ENCODE data around the gene APP.

Gene APP

DNA sequence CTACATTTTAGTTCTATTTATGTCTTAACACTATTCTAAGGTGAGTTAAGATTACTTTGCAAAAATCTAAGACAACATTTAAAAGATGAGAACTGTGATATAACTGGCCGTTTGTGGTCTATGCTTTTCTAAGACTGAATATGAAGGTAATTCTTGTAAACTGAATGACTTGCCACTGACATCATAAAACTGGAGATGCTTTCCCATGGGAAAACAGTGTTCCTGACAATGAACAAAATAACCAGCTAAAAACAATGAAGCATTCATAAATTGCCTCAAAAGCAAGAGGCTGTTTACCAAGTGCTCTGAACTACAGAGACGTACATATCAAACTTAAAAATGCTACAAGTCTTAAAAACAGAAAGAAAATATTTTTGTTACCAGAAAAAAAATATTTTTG lies 54.7 kb downstream of the APP start:
- Histone ChIP-seq H3K36me3 (ENCODE audit: insufficient read depth, low read length) (no peaks in the 10 kb centered on the region), H3K4me1 (ENCODE audit: insufficient read depth, low read length) (peaks cover 18% of the 10 kb centered on the region), H3K27ac (ENCODE audit: low read length) (no peak overlapping the region), H4K20me1 (ENCODE audit: insufficient read depth, low read length) (no peaks in the 10 kb centered on the region), H2AFZ (ENCODE audit: low read depth, low read length) (no peak overlapping the region), H3K9ac (ENCODE audit: low read depth, low read length) (no peak overlapping the region), H3K4me2 (ENCODE audit: insufficient read depth, low read length) (no peak overlapping the region), H3K9me3 (ENCODE audit: insufficient read depth, low read length, severe bottlenecking) (no peaks in the 10 kb centered on the region), H3K27me3 (ENCODE audit: insufficient read depth, low read length, poor library complexity) (no peaks in the 10 kb centered on the region), H3K79me2 (ENCODE audit: insufficient read depth, low read length) (no peaks in the 10 kb centered on the region), H3K4me3 (ENCODE audit: low read depth in 1 of 2, low read length in 2 of 2) (no peak overlapping the region)
- ATAC-seq (ENCODE audit: insufficient read depth, low read depth) (no peak), DNase-seq (no peak)
- TF ChIP-seq, protein P1, sequence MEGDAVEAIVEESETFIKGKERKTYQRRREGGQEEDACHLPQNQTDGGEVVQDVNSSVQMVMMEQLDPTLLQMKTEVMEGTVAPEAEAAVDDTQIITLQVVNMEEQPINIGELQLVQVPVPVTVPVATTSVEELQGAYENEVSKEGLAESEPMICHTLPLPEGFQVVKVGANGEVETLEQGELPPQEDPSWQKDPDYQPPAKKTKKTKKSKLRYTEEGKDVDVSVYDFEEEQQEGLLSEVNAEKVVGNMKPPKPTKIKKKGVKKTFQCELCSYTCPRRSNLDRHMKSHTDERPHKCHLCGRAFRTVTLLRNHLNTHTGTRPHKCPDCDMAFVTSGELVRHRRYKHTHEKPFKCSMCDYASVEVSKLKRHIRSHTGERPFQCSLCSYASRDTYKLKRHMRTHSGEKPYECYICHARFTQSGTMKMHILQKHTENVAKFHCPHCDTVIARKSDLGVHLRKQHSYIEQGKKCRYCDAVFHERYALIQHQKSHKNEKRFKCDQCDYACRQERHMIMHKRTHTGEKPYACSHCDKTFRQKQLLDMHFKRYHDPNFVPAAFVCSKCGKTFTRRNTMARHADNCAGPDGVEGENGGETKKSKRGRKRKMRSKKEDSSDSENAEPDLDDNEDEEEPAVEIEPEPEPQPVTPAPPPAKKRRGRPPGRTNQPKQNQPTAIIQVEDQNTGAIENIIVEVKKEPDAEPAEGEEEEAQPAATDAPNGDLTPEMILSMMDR (IDR thresholded peaks at IDR 0.05; ENCODE audit: borderline replicate concordance, extremely low read depth, low read length, poor library complexity, severe bottlenecking), result no peak
- no peak for TF ChIP-seq EZH2 (IDR thresholded peaks at IDR 0.05; ENCODE audit: borderline replicate concordance, low read depth, low read length, severe bottlenecking)

- no peak overlapping the region for H2AFZ ChIP-seq (ENCODE audit: low read depth, low read length)
- TF ChIP-seq, protein P1 (IDR thresholded peaks at IDR 0.05; ENCODE audit: borderline replicate concordance, extremely low read depth, low read length, poor library complexity, severe bottlenecking), result no peak
- no peak for TF ChIP-seq EZH2 (IDR thresholded peaks at IDR 0.05; ENCODE audit: borderline replicate concordance, low read depth, low read length, severe bottlenecking)
- no peaks in the 10 kb centered on the region for H3K36me3 ChIP-seq (ENCODE audit: insufficient read depth, low read length)
- no peak overlapping the region for H3K27ac ChIP-seq (ENCODE audit: low read length)
- DNase-seq (no peak), ATAC-seq (ENCODE audit: insufficient read depth, low read depth) (no peak)
- no peaks in the 10 kb centered on the region for H3K9me3 ChIP-seq (ENCODE audit: insufficient read depth, low read length, severe bottlenecking)
- no peak overlapping the region for H3K9ac ChIP-seq (ENCODE audit: low read depth, low read length)
- no peaks in the 10 kb centered on the region for H4K20me1 ChIP-seq (ENCODE audit: insufficient read depth, low read length)
- H3K4me3 ChIP-seq (ENCODE audit: low read depth in 1 of 2, low read length in 2 of 2), result no peak overlapping the region
- H3K4me1 ChIP-seq (ENCODE audit: insufficient read depth, low read length), result peaks cover 18% of the 10 kb centered on the region
- H3K79me2 ChIP-seq (ENCODE audit: insufficient read depth, low read length), result no peaks in the 10 kb centered on the region
- H3K27me3 ChIP-seq (ENCODE audit: insufficient read depth, low read length, poor library complexity), result no peaks in the 10 kb centered on the region
- H3K4me2 ChIP-seq (ENCODE audit: insufficient read depth, low read length), result no peak overlapping the region
These were observed 55.3 kb downstream of the APP start for GRCh38 chr21:26115305-26115704.

DNA sequence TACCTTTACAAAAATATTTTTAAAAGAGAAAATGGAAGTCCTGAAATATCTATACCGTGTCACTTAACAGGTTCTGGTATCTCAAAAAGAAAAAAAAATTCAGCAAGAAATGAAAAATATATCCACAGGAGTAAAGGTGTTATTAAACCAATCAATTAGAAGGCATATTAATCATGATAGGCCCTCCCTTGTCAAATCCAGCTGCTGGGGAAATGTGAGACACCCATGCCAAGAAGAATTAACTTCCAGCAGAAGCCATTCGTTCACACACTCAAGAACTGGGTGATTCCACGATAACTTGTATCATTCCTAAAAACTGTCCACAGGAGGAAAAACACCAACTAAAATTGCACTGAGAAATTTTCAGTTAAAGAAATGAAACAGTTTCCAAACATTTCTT lies 57.6 kb downstream of the APP start:
- no peak for ATAC-seq (ENCODE audit: insufficient read depth, low read depth)
- H3K4me1 ChIP-seq (ENCODE audit: insufficient read depth, low read length), result peaks cover 18% of the 10 kb centered on the region

More for the DNA sequence above, 57.6 kb downstream of the APP start:
- no peaks in the 10 kb centered on the region for H3K27me3 ChIP-seq (ENCODE audit: insufficient read depth, low read length, poor library complexity)
- no peak overlapping the region for H3K27ac ChIP-seq (ENCODE audit: low read length)
- H3K9ac ChIP-seq (ENCODE audit: low read depth, low read length), result no peak overlapping the region
- no peak overlapping the region for H2AFZ ChIP-seq (ENCODE audit: low read depth, low read length)
- H3K9me3 ChIP-seq (ENCODE audit: insufficient read depth, low read length, severe bottlenecking), result no peaks in the 10 kb centered on the region
- H4K20me1 ChIP-seq (ENCODE audit: insufficient read depth, low read length), result no peaks in the 10 kb centered on the region
- H3K4me3 ChIP-seq (ENCODE audit: low read depth in 1 of 2, low read length in 2 of 2), result no peak overlapping the region
- TF ChIP-seq, protein P1 (IDR thresholded peaks at IDR 0.05; ENCODE audit: borderline replicate concordance, extremely low read depth, low read length, poor library complexity, severe bottlenecking), result no peak
- no peak for TF ChIP-seq EZH2 (IDR thresholded peaks at IDR 0.05; ENCODE audit: borderline replicate concordance, low read depth, low read length, severe bottlenecking)
- H3K36me3 ChIP-seq (ENCODE audit: insufficient read depth, low read length), result no peaks in the 10 kb centered on the region
- H3K79me2 ChIP-seq (ENCODE audit: insufficient read depth, low read length), result no peaks in the 10 kb centered on the region
- no peak overlapping the region for H3K4me2 ChIP-seq (ENCODE audit: insufficient read depth, low read length)
- no peak for DNase-seq
